ENCODE data around the gene ESR2.

DNA sequence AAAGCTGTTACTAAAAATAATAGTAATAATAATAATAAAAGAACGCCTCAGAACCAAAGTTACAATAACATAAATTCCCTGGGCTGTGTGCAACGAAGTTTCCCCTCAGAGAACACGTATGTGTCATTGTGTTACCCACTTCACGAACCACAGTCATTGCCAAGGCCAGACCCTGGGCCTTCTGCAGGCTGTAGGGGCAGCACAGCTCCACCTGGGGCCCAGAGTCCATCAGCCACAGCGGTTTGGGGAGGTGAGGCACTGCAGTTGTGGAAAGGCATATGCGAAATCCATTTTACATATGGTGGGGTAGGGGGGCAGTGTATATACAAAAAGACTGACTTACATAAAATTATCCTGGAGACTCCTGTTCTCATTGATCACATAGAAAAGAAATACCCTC is 56.1 kb downstream of the ESR2 start:
- TF ChIP-seq, protein P1, sequence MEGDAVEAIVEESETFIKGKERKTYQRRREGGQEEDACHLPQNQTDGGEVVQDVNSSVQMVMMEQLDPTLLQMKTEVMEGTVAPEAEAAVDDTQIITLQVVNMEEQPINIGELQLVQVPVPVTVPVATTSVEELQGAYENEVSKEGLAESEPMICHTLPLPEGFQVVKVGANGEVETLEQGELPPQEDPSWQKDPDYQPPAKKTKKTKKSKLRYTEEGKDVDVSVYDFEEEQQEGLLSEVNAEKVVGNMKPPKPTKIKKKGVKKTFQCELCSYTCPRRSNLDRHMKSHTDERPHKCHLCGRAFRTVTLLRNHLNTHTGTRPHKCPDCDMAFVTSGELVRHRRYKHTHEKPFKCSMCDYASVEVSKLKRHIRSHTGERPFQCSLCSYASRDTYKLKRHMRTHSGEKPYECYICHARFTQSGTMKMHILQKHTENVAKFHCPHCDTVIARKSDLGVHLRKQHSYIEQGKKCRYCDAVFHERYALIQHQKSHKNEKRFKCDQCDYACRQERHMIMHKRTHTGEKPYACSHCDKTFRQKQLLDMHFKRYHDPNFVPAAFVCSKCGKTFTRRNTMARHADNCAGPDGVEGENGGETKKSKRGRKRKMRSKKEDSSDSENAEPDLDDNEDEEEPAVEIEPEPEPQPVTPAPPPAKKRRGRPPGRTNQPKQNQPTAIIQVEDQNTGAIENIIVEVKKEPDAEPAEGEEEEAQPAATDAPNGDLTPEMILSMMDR (IDR thresholded peaks at IDR 0.05; ENCODE audit: extremely low read depth in 1 of 2, insufficient read depth in 1 of 2, low read depth in 1 of 2, low read length in 2 of 2): no peak
- TF ChIP-seq POLR2AphosphoS5 (IDR thresholded peaks at IDR 0.05; ENCODE audit: insufficient read depth, low read depth, low read length): no peak
- TF ChIP-seq, protein P2, sequence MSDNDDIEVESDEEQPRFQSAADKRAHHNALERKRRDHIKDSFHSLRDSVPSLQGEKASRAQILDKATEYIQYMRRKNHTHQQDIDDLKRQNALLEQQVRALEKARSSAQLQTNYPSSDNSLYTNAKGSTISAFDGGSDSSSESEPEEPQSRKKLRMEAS (IDR thresholded peaks at IDR 0.05; ENCODE audit: insufficient read depth, insufficient read length): no peak
- no peak for TF ChIP-seq EZH2 (IDR thresholded peaks at IDR 0.05; ENCODE audit: borderline replicate concordance, low read depth, low read length, severe bottlenecking)
- no peak for TF ChIP-seq POLR2A (IDR thresholded peaks at IDR 0.05; ENCODE audit: low read depth, low read length)
- TF ChIP-seq FOS (IDR thresholded peaks at IDR 0.05; ENCODE audit: borderline replicate concordance, insufficient read depth, low read length): no peak
- TF ChIP-seq JUN (IDR thresholded peaks at IDR 0.05; ENCODE audit: borderline replicate concordance, insufficient read depth, insufficient read length, low read depth): no peak
- no peak for TF ChIP-seq MYC (IDR thresholded peaks at IDR 0.05; ENCODE audit: low read depth, low read length)
